Stimulated activated CD4-positive, alpha-beta T cell treated with anti-CD3 and anti-CD28 coated beads, Interleukin-15, amount 100 ng/mL, for 1 hour (primary cell): ENCODE results near the gene CNNM2.
"Not testable (repeated sequence)": the region's sequence is repeated elsewhere in the genome, so short reads cannot be mapped to it uniquely, and the experiment has no call there.

Experiments
- DNase-seq, 2 donors: peaks; one replicate each; pipeline ENCODE4 v3.0.0-alpha.2; 2020; ENCODE audit warnings: low read depth in 1 of 2, low spot score in 1 of 2

The CNNM2 gene

DNA sequence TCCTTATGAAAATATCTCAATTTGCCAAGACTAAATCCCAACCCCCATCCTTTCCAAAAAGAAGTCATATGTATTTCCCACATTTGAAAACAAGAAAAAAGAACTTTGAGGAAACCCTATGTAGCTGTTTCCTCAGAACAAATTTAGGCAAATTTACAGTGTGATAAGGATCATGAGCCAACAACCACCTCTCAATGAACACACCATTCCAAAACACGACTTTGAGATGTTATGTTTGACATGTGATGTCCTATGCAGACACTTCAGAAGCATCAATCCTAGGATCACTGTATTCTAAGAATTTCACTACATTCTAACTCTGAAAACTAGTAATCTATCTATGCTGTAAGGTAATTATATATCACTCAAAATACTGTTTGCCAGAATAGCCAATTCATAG, 212.8 kb downstream of the CNNM2 start:
- no peak for DNase-seq

- not testable (repeated sequence) for DNase-seq
Observed at GRCh38 chr10:103135168-103135567, 217.1 kb downstream of the CNNM2 start.

DNA sequence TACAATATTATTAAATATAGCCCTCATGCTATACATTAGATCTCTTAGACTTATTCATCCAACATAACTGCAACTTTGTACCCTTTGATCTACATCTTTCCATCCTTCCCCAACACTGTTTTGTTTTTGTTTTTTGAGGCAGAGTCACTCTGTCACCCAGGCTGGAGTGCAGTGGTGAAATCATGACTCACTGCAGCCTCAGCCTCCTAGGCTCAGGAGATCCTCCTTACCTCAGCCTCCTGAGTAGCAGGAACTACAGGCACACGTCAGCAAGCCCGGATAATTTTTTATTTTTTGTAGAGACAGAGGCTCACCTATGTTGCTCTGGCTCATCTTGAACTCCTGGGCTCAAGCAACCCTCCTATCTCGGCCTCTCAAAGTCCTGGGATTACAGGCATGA, 221.7 kb downstream of the CNNM2 start:
- no peak for DNase-seq
